ENCODE data around the gene NEAT1. TPM values are rescaled to one million over a fixed set of nuclear protein-coding genes. Genes with fewer than 3 reads are reported as not detected.
A peak's percentile ranks its signal among the peaks of the same experiment; 100 is the strongest.

NEAT1 gene
- total RNA-seq, 1 experiment from 2014 or later, result 564 TPM

GRCh38 chr11:65378208-65378927 is 44.2 kb upstream of the NEAT1 start:
- Histone ChIP-seq H2AFZ (ENCODE audit: low read depth, low read length, poor library complexity, severe bottlenecking) (no peak overlapping the region), H3K9me3 (ENCODE audit: control insufficient read depth in 1 of 2, insufficient read depth in 1 of 2, low read depth in 1 of 2, low read length in 2 of 2) (no peaks in the 10 kb centered on the region), H3K4me2 (ENCODE audit: low read length) (no peak overlapping the region), H3K9me2 (ENCODE audit: insufficient read depth) (no peaks in the 10 kb centered on the region), H3K4me1 (ENCODE audit: control insufficient read depth in 1 of 2, insufficient read depth in 2 of 2, low read length in 2 of 2) (peaks cover 30 to 39% of the 10 kb centered on the region in 2 experiments), H3K27me3 (ENCODE audit: insufficient read depth, low read length) (no peaks in the 10 kb centered on the region), H3K27ac (ENCODE audit: low read depth, low read length) (no peak overlapping the region), H3K4me3 (replicated peaks in 1 of 2; ENCODE audit: low read depth in 1 of 2, low read length in 2 of 2) (no peak overlapping the region), H3K79me2 (ENCODE audit: insufficient read depth, low read length) (no peaks in the 10 kb centered on the region), H4K20me1 (ENCODE audit: insufficient read depth) (no peaks in the 10 kb centered on the region), H3K36me3 (ENCODE audit: control insufficient read depth in 1 of 2, insufficient read depth in 2 of 2, low read length in 2 of 2) (no peaks in the 10 kb centered on the region), H3K9ac (ENCODE audit: low read length) (no peak overlapping the region)
- no peak for DNase-seq (ENCODE audit: low read depth, low spot score)
- TF ChIP-seq SRF (IDR thresholded peaks at IDR 0.05; ENCODE audit: low read depth), result no peak
- peak in 2 of 3 experiments; percentile 11 to 34; a peak in 2 of 6 replicates for TF ChIP-seq CTCF (IDR thresholded peaks at IDR 0.05 in 2 of 3, conservative IDR thresholded peaks at IDR 0.05 in 1 of 3; ENCODE audit: borderline replicate concordance in 1 of 3, insufficient read depth in 1 of 3, low read depth in 2 of 3, low read length in 2 of 3)
- intact Hi-C loops (cut with micrococcal nuclease), result no loop called here
- RAD21 ChIA-PET (ENCODE audit: low non-redundant PET in 1 of 2, low total read pairs in 2 of 2, uncharacterized antibody in 2 of 2, unreplicated experiment in 2 of 2), result no interaction called here
- ATAC-seq, result no peak
- no TSS peak for BruUV-seq (replicated peaks)
- POLR2A ChIA-PET, result interaction anchor here (1.2 to 1.4 kb wide), 3 partner anchors 44 to 130 kb away, joined by 3 to 4 read pairs (median 4); partner anchors contain the start of gene NEAT1
- CTCF ChIA-PET, result no interaction called here

GRCh38 chr11:65378928-65379638 is 43.5 kb upstream of the NEAT1 start:
- Histone ChIP-seq H4K20me1 (ENCODE audit: insufficient read depth) (no peaks in the 10 kb centered on the region), H3K27me3 (ENCODE audit: insufficient read depth, low read length) (no peaks in the 10 kb centered on the region), H2AFZ (ENCODE audit: low read depth, low read length, poor library complexity, severe bottlenecking) (no peak overlapping the region), H3K79me2 (ENCODE audit: insufficient read depth, low read length) (no peaks in the 10 kb centered on the region), H3K4me3 (replicated peaks in 1 of 2; ENCODE audit: low read depth in 1 of 2, low read length in 2 of 2) (no peak overlapping the region), H3K36me3 (ENCODE audit: control insufficient read depth in 1 of 2, insufficient read depth in 2 of 2, low read length in 2 of 2) (no peaks in the 10 kb centered on the region), H3K9me3 (ENCODE audit: control insufficient read depth in 1 of 2, insufficient read depth in 1 of 2, low read depth in 1 of 2, low read length in 2 of 2) (no peaks in the 10 kb centered on the region), H3K4me1 (ENCODE audit: control insufficient read depth in 1 of 2, insufficient read depth in 2 of 2, low read length in 2 of 2) (peaks cover 37 to 46% of the 10 kb centered on the region in 2 experiments), H3K4me2 (ENCODE audit: low read length) (no peak overlapping the region), H3K27ac (ENCODE audit: low read depth, low read length) (no peak overlapping the region; the same call in 1 of the 2 replicates), H3K9me2 (ENCODE audit: insufficient read depth) (no peaks in the 10 kb centered on the region), H3K9ac (ENCODE audit: low read length) (no peak overlapping the region)
- ATAC-seq (no peak), DNase-seq (ENCODE audit: low read depth, low spot score) (no peak)
- ChIA-PET RAD21 (ENCODE audit: low non-redundant PET in 1 of 2, low total read pairs in 2 of 2, uncharacterized antibody in 2 of 2, unreplicated experiment in 2 of 2) (no interaction called here), CTCF (interaction anchor here (0.6 kb wide), 1 partner anchor 62 kb away, joined by 7 read pairs; no protein-coding TSS in a partner anchor), POLR2A (interaction anchor here (0.7 to 1.4 kb wide), 3 partner anchors 44 to 128 kb away, joined by 3 to 4 read pairs (median 3); partner anchors contain the start of gene NEAT1)
- intact Hi-C loops (cut with micrococcal nuclease), result no loop called here
- BruUV-seq (replicated peaks), result no TSS peak
- TF ChIP-seq CEBPB (IDR thresholded peaks at IDR 0.05; ENCODE audit: low read depth), result no peak
- no peak for TF ChIP-seq POLR2A (IDR thresholded peaks at IDR 0.05; ENCODE audit: borderline replicate concordance, extremely low read depth, insufficient read depth, insufficient read length)
- no peak for TF ChIP-seq ELF1 (IDR thresholded peaks at IDR 0.05; ENCODE audit: borderline replicate concordance, low read depth)
- TF ChIP-seq ATF3 (IDR thresholded peaks at IDR 0.05), result no peak
- TF ChIP-seq SRF (IDR thresholded peaks at IDR 0.05; ENCODE audit: low read depth), result no peak
- no peak for TF ChIP-seq ZNF274 (IDR thresholded peaks at IDR 0.05; ENCODE audit: low read depth, low read length)
- no peak for TF ChIP-seq MAX (IDR thresholded peaks at IDR 0.05)
- TF ChIP-seq EGR1 (IDR thresholded peaks at IDR 0.05; ENCODE audit: low read depth), result no peak
- no peak for TF ChIP-seq YY1 (IDR thresholded peaks at IDR 0.05; ENCODE audit: extremely low read depth, insufficient replicate concordance, low read depth, low read length)
- TF ChIP-seq CTCF (IDR thresholded peaks at IDR 0.05 in 2 of 3, conservative IDR thresholded peaks at IDR 0.05 in 1 of 3; ENCODE audit: borderline replicate concordance in 1 of 3, insufficient read depth in 1 of 3, low read depth in 2 of 3, low read length in 2 of 3), result no peak
- TF ChIP-seq TCF7L2 (IDR thresholded peaks at IDR 0.05; ENCODE audit: borderline replicate concordance, extremely low read depth, insufficient read depth, insufficient read length), result no peak
- no peak for TF ChIP-seq ZFX (IDR thresholded peaks at IDR 0.05)
- no peak for TF ChIP-seq FOSL1 (IDR thresholded peaks at IDR 0.05; ENCODE audit: low read depth)
